ENCODE results near the gene PLOD1.
"Not testable (repeated sequence)": the region's sequence is repeated elsewhere in the genome, so short reads cannot be mapped to it uniquely, and the experiment has no call there.

PLOD1 gene

GRCh38 chr1:12005488-12006166 lies 71.1 kb downstream of the PLOD1 start:
- TF ChIP-seq CTCF (IDR thresholded peaks at IDR 0.05; ENCODE audit: insufficient read depth, low read length, missing control alignments), result no peak
- no peak for DNase-seq (ENCODE audit: low read depth, low spot score)
- ChIA-PET POLR2A (no interaction called here), CTCF (interaction anchor here (2.3 kb wide), 1 partner anchor 13 kb away, joined by 8 read pairs; no protein-coding TSS in a partner anchor)
- no peak overlapping the region for H3K4me3 ChIP-seq (ENCODE audit: low read depth, low read length)

GRCh38 chr1:12006167-12006921 lies 71.8 kb downstream of the PLOD1 start:
- TF ChIP-seq CTCF (IDR thresholded peaks at IDR 0.05; ENCODE audit: insufficient read depth, low read length, missing control alignments), result no peak
- POLR2A ChIA-PET, result no interaction called here
- DNase-seq (ENCODE audit: low read depth, low spot score), result no peak
- no peak overlapping the region for H3K4me3 ChIP-seq (ENCODE audit: low read depth, low read length)
- CTCF ChIA-PET, result interaction anchor here (0.8 to 1.0 kb wide), 2 partner anchors 9 to 25 kb away, joined by 3 read pairs; no protein-coding TSS in a partner anchor

GRCh38 chr1:12007204-12007603 lies 72.7 kb downstream of the PLOD1 start:
- H3K4me3 ChIP-seq (ENCODE audit: low read depth, low read length), result no peak overlapping the region
- no peak for DNase-seq (ENCODE audit: low read depth, low spot score)
- POLR2A ChIA-PET, result no interaction called here
- no peak for TF ChIP-seq CTCF (IDR thresholded peaks at IDR 0.05; ENCODE audit: insufficient read depth, low read length, missing control alignments)
- CTCF ChIA-PET, result interaction anchor here (0.8 to 1.0 kb wide), 2 partner anchors 9 to 25 kb away, joined by 3 read pairs; no protein-coding TSS in a partner anchor

GRCh38 chr1:12008355-12008754 lies 73.8 kb downstream of the PLOD1 start:
- H3K4me3 ChIP-seq (ENCODE audit: low read depth, low read length); POLR2A ChIA-PET; DNase-seq (ENCODE audit: low read depth, low spot score); CTCF ChIA-PET: not testable (repeated sequence)

- CTCF ChIA-PET, result interaction anchor here (2.1 kb wide), 1 partner anchor 15 kb away, joined by 5 read pairs; no protein-coding TSS in a partner anchor
- POLR2A ChIA-PET, result no interaction called here
- DNase-seq (ENCODE audit: low read depth, low spot score), result no peak
- no peak for TF ChIP-seq CTCF (IDR thresholded peaks at IDR 0.05; ENCODE audit: insufficient read depth, low read length, missing control alignments)
- H3K4me3 ChIP-seq (ENCODE audit: low read depth, low read length), result no peak overlapping the region
These were observed 74.9 kb downstream of the PLOD1 start for GRCh38 chr1:12009318-12009947.

- ChIA-PET POLR2A (interaction anchor here (1.0 kb wide), 1 partner anchor 103 kb away, joined by 3 read pairs; no protein-coding TSS in a partner anchor), CTCF (interaction anchor here (0.5 to 2.2 kb wide), 7 partner anchors 9 to 113 kb away, joined by 3 to 7 read pairs (median 5); no protein-coding TSS in a partner anchor)
- no peak for DNase-seq (ENCODE audit: low read depth, low spot score)
- TF ChIP-seq CTCF (IDR thresholded peaks at IDR 0.05; ENCODE audit: insufficient read depth, low read length, missing control alignments), result no peak
- H3K4me3 ChIP-seq (ENCODE audit: low read depth, low read length), result no peak overlapping the region
These were observed 76.4 kb downstream of the PLOD1 start for GRCh38 chr1:12010746-12011570.
